A549 treated with AZD2906 at 1 μM for 4 hours (cell line): ENCODE results near the gene TRA2B. TPM values are rescaled to one million over a fixed set of nuclear protein-coding genes. Genes with fewer than 3 reads are reported as not detected.

Experiments used
- total RNA-seq: library from RNA; stranded (reverse); fragments of 200-300 nt; extraction: Qiagen RNA extraction; gene quantifications from 5 replicates; pipeline ENCODE4 v1.2.3, GENCODE V29; 2022

The TRA2B gene
- 165 to 192 TPM (median 174 TPM) in 5 replicates for total RNA-seq

DNA sequence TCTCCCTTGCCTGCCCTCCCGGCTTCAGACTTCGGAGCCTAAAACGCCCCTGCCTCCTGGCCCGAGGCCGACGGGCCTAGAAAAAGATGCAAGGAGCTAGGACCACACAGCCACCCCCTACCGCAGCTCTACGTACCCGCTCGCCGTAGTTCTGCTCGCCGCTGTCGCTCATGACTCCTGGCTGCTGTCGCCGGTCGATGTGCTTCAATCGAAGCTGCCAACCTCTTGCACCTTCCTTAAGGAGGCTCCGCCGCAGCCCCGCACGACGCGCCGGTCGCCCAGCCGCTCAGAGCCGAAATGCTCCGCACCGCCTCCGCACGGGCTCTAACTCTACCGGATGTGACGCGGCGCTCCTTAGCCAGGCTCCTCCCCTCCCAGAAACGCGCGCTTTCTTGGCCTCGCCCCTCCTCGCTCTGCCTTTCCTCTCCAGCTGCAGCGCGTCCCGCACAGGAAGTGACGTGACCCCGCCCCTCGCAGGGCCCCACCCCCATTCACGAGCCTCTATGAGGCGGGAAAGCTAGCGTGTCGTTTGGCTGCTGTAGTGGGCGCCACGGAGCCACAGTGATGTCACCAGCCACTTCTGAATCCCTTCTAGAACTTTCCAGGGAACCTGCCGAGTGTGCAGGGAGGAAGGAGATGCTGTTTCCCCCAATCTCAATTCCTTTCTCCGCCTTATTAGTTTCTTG, at the start of gene TRA2B:
Gene TRA2B, minus strand, starts transcription at position 326 of the 686 bp plus-strand sequence. Its CDS starts 154 bp downstream, at position 172.

Other genes with a start within 250 kb of the TRA2B start
- gene IGF2BP2, start 113.0 kb downstream of the TRA2B start, total RNA-seq, result 11.6 to 14.4 TPM (median 12.8 TPM) in 5 replicates
- gene ETV5, start 171.1 kb upstream of the TRA2B start, total RNA-seq, result 24.5 to 29.4 TPM (median 28.4 TPM) in 5 replicates